Pancreas (tissue), 10 donors: ENCODE results near the gene SCLY. TPM values are rescaled to one million over a fixed set of nuclear protein-coding genes. Genes with fewer than 3 reads are reported as not detected.

Experiments used
- ATAC-seq, 4 donors: fragments of 200-7000 bp; cut with Tn5 transposase; one replicate each; pipeline versions ENCODE4 v1.8.0 to v1.9.1; 2020; ENCODE audit warnings: mild to moderate bottlenecking in 4 of 4, moderate library complexity in 4 of 4
- DNase-seq, 6 donors: peaks; one replicate each; pipeline ENCODE4 v3.0.0-alpha.2; 2020
- FAIRE-seq: peaks from 2 replicates; lab custom pipeline; 2012; peaks lifted over from hg19 to GRCh38; lab: Jason Lieb, UNC
- H3K27ac ChIP-seq, 4 donors: fragments of 200-600 bp; sonication (generic); 1 replicate in 3 of 4; 2 replicates in 1 of 4; pipeline versions ENCODE4 v1.5.0 to v1.8.0; 2020
- H3K27me3 ChIP-seq, 4 donors: fragments of 200-600 bp; one replicate each; pipeline ENCODE4 v1.8.0; 2021
- H3K36me3 ChIP-seq, 3 donors: fragments of 200-600 bp; sonication (generic) in 1 of 3; one replicate each; pipeline versions ENCODE4 v1.5.0 to v1.8.0; 2020 to 2021
- H3K4me1 ChIP-seq, 3 donors: fragments of 200-600 bp; one replicate each; pipeline ENCODE4 v1.8.0; 2021
- H3K4me3 ChIP-seq, 4 donors: fragments of 200-600 bp; sonication (generic) in 2 of 4; one replicate each; pipeline versions ENCODE4 v1.5.0 to v1.8.0; 2020 to 2021
- H3K9me3 ChIP-seq, 4 donors: fragments of 200-600 bp; one replicate each; pipeline ENCODE4 v1.8.0; 2021
- WGBS, 2 donors: extraction: QIAGEN DNeasy Blood & Tissue Kit; methylation state at CpG; one replicate each; pipeline ENCODE4 v1.1.7; 2013; 5-methylcytosine and 5-hydroxymethylcytosine counted together
- intact Hi-C, 3 donors: fragments of 100-400 bp; cut with DNase I; formaldehyde crosslinking; loops; one replicate each; pipeline versions ENCODE4 v1.11.1 to v1.14.2; 2022
- polyA plus RNA-seq, 2 donors: library from polyadenylated mRNA; stranded (reverse); fragments of 200-250 nt; gene quantifications; one replicate each; pipeline ENCODE4 v1.2.3, GENCODE V29; 2013
- total RNA-seq, 6 donors: library from RNA; stranded (reverse); fragmentation: NEBNext Ultra II Directional in 4 of 6; extraction: Animal tissue kit (Norgen Biotek cat#: 25700) in 4 of 6; gene quantifications; one replicate each; pipeline versions ENCODE4 v1.2.1 to v1.2.4, GENCODE V29; 2021 to 2023
- TF ChIP-seq, protein P1 (sequence below), 4 donors: fragments of 200-600 bp; sonication (generic) in 3 of 4; IDR thresholded peaks; one replicate each; pipeline versions ENCODE4 v1.5.0 to v1.8.0; 2021; ENCODE audit warnings: antibody characterized with exemption in 4 of 4
- donor health status: healthy with polysubstance abuse.
- donor health status: DM: no; HTN: no; CAD: no; lungs with moderate emphysema.
- donor health status: DM: no; HTN: no; CAD: no.
- donor health status: control.
- donor health status: control.
- donor health status: Bipolar disorder and iron deficiency.
- donor health status: DM: yes; HTN: yes; CAD: no.
- donor health status: DM: no; HTN: no; CAD: no.
- donor health status: DM: no; HTN: no; CAD: no.
- donor health status: DM: yes; HTN: yes; CAD: no.

Gene SCLY
- total and polyA plus RNA-seq, 8 donors, result 13.8 to 33.5 (median 22.3) TPM

DNA sequence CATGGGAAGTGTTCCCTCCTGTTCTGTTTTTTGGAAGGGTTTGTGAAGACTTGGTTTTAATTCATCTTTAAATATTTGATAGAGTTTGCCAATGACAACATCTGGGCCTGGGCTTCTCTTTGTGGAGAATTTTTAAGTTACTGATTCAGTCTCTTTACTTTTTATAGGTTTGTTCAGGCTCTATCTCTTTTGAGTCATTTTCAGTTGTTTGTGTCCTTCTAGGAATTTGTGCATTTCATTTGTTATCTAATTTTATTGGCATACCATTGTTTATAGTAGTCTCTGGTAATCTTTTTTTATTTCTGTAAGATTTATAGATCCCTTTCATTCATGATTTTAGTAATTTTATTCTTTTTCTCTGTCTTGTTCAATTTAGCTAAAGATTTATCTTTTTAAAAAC lies 14.6 kb downstream of the SCLY start:
- no peaks in the 10 kb centered on the region for H3K36me3 ChIP-seq
- no peak overlapping the region for H3K27ac ChIP-seq
- peaks cover 4 to 13% (median 13%) of the 10 kb centered on the region in 3 donors for H3K4me1 ChIP-seq
- DNase-seq (no peak), ATAC-seq (no peak), FAIRE-seq (no peak)
- TF ChIP-seq, protein P1, sequence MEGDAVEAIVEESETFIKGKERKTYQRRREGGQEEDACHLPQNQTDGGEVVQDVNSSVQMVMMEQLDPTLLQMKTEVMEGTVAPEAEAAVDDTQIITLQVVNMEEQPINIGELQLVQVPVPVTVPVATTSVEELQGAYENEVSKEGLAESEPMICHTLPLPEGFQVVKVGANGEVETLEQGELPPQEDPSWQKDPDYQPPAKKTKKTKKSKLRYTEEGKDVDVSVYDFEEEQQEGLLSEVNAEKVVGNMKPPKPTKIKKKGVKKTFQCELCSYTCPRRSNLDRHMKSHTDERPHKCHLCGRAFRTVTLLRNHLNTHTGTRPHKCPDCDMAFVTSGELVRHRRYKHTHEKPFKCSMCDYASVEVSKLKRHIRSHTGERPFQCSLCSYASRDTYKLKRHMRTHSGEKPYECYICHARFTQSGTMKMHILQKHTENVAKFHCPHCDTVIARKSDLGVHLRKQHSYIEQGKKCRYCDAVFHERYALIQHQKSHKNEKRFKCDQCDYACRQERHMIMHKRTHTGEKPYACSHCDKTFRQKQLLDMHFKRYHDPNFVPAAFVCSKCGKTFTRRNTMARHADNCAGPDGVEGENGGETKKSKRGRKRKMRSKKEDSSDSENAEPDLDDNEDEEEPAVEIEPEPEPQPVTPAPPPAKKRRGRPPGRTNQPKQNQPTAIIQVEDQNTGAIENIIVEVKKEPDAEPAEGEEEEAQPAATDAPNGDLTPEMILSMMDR (IDR thresholded peaks at IDR 0.05), result no peak
- no peaks in the 10 kb centered on the region for H3K9me3 ChIP-seq
- no peaks in the 10 kb centered on the region for H3K27me3 ChIP-seq
- H3K4me3 ChIP-seq, result no peak overlapping the region
- intact Hi-C loops, result no loop called here

DNA sequence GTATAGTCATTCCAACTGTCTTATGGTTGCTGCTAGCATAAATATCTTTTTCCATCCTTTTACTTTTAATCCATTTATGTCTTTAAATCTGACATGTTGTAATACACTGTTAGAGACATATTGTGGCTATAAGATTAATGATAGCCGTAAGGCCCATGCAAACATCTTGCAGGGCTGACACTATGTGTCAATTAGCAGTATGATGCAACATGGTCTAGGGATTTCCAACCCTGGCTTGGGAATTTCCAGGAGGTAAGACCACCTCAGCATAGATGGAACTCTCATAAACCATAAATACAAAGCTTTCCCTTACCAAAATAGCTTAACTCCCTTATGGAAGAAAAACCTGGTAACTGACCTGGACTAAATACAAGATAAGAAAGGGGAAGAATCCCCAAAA lies 16.5 kb downstream of the SCLY start:
- ATAC-seq (no peak), FAIRE-seq (no peak), DNase-seq (no peak)
- no peak overlapping the region for H3K4me3 ChIP-seq
- H3K27me3 ChIP-seq, result no peaks in the 10 kb centered on the region
- H3K36me3 ChIP-seq, result peaks cover 0 to 12% (median 6%) of the 10 kb centered on the region in 3 donors
- H3K9me3 ChIP-seq, result no peaks in the 10 kb centered on the region
- intact Hi-C loops, result no loop called here
- H3K27ac ChIP-seq, result no peak overlapping the region
- TF ChIP-seq, protein P1 (IDR thresholded peaks at IDR 0.05), result no peak
- 88 to 94% methylated on average over 1 of the region's 1 CpG for WGBS, 2 donors
- H3K4me1 ChIP-seq, result peaks cover 0 to 10% (median 7%) of the 10 kb centered on the region in 3 donors

DNA sequence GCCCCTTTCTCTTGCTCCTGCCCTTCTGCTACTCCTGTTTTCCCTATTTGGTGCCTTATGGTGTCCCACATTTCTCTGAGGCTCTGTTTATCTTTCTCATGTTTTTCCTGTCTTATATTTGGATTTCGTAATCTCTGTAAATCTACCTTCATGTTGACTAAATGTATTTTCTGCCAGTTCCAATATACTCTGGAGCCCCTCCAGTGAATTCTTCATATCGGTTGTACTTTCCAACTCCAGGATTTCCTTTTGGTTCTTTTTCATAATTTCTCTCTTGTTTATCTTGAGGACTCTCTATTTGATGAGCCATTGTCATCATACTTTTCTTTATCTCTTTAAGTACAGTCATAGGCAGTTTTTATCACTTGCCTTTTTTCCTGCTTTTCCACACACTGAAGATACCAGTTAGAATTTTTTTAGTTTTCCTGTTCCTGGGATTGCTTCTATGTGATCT lies 19.1 kb downstream of the SCLY start:
- DNase-seq, result peak in 1 of 6 donors; percentile 3
- Histone ChIP-seq H3K4me3 (no peak overlapping the region), H3K27me3 (no peaks in the 10 kb centered on the region), H3K4me1 (peaks cover 0 to 10% (median 7%) of the 10 kb centered on the region in 3 donors), H3K27ac (peak overlapping the region in 1 of 4 donors; percentile 33), H3K9me3 (no peaks in the 10 kb centered on the region), H3K36me3 (peaks cover 0 to 28% (median 6%) of the 10 kb centered on the region in 3 donors)
- peak; percentile 70 to 87 (median 78) for ATAC-seq
- intact Hi-C loops, result no loop called here
- TF ChIP-seq, protein P1 (IDR thresholded peaks at IDR 0.05), result no peak
- WGBS, 2 donors, result 40 to 44% methylated on average over 2 of the region's 2 CpGs
- no peak for FAIRE-seq

DNA sequence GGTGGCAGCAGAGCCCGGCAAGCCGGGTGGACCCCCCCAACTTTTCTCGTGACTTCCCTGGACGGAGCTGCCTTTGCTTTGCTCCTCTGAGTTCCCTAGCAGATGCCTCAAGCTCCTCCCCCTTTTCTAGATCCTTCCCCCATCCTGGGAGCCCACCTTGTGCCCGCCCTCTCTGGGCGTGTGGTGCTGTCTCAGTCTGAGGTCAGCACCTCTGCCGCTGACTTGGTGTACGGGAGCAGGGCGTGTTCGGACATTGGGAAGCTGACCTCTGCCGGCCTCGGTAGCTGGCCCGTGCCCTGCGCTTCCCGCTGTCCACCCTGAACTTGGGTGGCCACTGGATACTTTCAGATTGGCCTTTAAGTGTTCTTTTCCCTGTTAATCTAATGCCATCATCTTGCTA lies 19.7 kb downstream of the SCLY start:
- Histone ChIP-seq H3K27me3 (no peaks in the 10 kb centered on the region), H3K4me3 (no peak overlapping the region), H3K27ac (no peak overlapping the region), H3K9me3 (no peaks in the 10 kb centered on the region), H3K4me1 (peaks cover 0 to 10% (median 7%) of the 10 kb centered on the region in 3 donors), H3K36me3 (peaks cover 0 to 28% (median 6%) of the 10 kb centered on the region in 3 donors)
- 97 to 98% methylated on average over 15 of the region's 15 CpGs for WGBS, 2 donors
- TF ChIP-seq, protein P1 (IDR thresholded peaks at IDR 0.05), result no peak
- ATAC-seq, result peak in 1 of 4 donors; percentile 19
- intact Hi-C loops, result no loop called here
- DNase-seq, result peak in 1 of 6 donors; percentile 10
- no peak for FAIRE-seq

DNA sequence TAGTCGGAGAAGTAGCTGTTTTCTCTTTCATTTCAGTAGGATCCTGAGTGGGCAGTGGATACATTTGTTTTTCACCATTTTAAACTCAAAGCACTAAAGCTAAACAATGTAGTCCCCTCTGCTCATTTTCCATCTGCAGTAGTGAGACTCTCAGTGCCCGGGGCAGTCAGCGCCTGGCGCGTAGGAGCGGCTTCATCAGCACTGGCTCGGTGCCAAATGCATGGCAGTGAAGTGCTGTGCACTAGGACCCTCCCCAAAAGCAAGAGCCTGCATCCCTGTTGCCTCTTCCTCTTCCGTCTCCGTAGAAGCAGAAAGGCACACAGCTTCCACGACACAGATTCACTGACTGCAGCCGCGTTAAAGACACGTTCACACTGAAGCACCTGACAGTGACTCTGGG lies 20.3 kb downstream of the SCLY start:
- peak in 1 of 6 donors; percentile 7 for DNase-seq

More for the DNA sequence above, 20.3 kb downstream of the SCLY start:
- no peak overlapping the region for H3K4me3 ChIP-seq
- TF ChIP-seq, protein P1 (IDR thresholded peaks at IDR 0.05), result no peak
- peaks cover 0 to 10% (median 7%) of the 10 kb centered on the region in 3 donors for H3K4me1 ChIP-seq
- H3K27ac ChIP-seq, result no peak overlapping the region
- ATAC-seq, result no peak
- no peak for FAIRE-seq
- intact Hi-C loops, result no loop called here
- H3K36me3 ChIP-seq, result peaks cover 0 to 28% (median 6%) of the 10 kb centered on the region in 3 donors
- H3K9me3 ChIP-seq, result no peaks in the 10 kb centered on the region
- no peaks in the 10 kb centered on the region for H3K27me3 ChIP-seq
- 91 to 93% methylated on average over 13 of the region's 13 CpGs for WGBS, 2 donors
